Activated gamma-delta T cell treated with Interleukin-2 at 50 U/mL for 16 hours (primary cell): ENCODE measurements around the gene AKT1S1.
A peak's percentile ranks its signal among the peaks of the same experiment; 100 is the strongest.

Source experiments
- DNase-seq: peaks from one replicate; pipeline ENCODE4 v3.0.0-alpha.2; 2020

The AKT1S1 gene

DNA sequence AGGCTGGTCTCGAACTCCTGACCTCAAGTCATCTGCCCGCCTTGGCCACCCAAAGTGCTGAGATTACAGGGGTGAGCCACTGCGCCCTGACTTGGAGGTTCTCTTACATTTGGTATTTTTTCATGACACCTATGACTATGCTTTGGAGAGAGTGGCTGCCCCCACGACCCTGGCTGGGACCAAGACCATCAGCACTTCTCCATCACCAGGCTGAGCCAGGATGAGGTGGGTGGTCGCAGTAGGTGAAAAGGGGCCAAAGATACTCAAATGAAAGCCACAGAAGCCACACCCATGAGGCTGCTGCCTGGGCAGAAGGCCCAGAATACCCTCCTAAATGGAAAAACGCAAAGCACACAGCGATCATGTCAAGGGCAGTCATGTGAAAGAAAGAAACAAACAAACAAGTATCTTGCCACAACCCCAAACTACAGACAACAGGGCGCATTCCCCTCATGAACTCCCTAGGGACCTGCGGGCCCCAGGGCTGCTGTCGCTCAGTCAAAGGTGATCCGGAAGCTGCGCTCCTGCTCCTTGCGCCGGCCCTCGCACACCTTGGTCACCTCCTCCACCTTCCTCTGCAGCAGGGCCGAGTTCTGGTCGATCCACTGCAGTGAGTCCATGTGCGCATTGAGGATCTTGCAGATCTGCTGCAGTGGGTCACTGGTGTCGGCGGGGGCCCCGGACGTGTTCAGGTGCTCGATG lies 30.7 kb upstream of the AKT1S1 start:
- no peak for DNase-seq

DNA sequence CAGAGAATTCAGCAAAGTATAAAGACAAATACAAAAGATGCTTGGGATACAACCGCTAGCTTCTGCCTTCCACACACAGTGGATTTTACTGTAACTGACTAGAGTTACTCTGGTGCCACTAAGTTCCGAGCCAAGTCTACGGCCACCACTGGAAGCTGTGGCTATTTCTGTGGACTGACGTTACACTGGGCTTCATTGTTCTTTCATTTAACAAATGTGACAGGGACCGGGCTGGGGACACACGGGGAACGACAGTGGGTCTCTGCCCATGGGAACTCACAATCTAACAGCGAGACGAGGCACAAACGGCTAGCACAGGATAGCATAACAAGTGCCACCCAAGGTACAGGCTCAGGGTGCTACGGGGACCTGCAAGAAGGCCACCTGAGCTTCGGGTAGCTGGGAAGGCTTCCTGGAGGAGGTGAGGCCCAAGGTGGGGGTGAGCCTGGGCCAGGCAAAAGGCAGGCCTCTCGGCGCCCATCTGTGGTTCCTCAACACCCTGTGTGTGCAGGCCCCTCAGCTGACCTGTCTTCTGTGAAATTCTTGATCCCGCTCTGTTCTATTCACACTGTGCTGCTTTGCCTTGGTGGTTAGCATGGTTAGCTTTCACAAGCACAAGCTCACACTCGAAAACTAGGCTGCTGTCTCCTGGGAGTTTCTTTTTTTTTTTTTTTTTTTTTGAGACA lies 29.9 kb upstream of the AKT1S1 start:
- no peak for DNase-seq

DNA sequence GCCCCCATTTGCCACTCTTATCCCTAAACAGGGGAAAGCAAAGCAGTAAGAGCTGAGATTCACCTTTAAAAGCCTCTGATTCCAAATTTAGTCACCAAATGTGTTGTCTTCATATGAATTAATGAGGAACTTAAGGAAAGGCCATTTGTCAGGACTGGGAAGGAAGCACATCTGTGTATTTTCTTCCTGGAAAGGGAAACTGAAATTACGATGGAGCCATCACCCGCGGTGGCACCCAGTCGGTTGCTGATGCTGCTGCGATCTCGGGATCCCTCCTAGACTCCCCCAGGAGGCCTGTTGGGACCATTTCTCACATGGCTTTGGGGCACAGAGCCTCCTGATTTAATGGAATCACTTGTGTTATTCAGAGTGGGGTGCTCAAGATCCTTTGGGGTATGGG lies 27.0 kb upstream of the AKT1S1 start:
- DNase-seq, result no peak

DNA sequence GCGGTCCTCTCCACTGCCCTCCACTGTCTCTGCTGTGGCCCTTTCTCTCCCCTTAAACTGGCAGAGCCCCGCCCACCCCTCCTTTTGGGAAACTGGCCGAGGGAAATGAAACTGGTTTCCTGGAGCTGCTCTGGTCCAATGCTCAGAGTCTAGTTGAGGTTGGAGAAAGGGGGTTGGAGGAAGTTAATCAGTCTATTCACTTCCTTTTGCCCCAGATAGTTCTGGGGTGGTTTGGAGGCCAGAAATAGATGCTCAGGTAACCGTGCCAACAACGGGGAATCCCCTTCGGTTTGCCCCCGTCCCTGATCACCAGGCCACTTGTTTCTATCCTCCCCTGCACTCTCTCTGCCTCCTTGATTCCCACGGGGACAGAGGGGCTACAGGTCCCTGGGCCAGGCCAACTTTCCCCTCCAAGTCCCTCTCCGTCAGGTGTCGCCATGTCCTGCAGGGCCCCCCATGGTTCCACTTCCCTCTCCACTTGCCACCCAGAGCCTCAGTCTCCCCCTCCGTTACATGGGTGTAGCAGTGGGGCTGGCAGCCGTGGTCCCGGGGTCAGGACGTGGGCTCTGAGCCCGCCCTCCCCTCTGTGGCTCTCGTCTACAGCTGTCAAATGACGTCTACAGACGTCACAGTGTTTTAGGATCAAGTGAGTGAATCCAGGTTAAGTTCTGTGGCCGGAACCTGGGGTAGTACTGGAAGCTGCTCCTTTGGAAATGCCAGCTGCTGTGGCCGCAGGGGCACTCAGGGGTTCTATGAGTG lies 19.9 kb upstream of the AKT1S1 start, which contains the start of gene IL4I1:
TSS of gene IL4I1 (minus strand) at position 25 of the 759 bp plus-strand sequence. CDS start 727 bp downstream, outside the sequence.
- peak; percentile 58 for DNase-seq

DNA sequence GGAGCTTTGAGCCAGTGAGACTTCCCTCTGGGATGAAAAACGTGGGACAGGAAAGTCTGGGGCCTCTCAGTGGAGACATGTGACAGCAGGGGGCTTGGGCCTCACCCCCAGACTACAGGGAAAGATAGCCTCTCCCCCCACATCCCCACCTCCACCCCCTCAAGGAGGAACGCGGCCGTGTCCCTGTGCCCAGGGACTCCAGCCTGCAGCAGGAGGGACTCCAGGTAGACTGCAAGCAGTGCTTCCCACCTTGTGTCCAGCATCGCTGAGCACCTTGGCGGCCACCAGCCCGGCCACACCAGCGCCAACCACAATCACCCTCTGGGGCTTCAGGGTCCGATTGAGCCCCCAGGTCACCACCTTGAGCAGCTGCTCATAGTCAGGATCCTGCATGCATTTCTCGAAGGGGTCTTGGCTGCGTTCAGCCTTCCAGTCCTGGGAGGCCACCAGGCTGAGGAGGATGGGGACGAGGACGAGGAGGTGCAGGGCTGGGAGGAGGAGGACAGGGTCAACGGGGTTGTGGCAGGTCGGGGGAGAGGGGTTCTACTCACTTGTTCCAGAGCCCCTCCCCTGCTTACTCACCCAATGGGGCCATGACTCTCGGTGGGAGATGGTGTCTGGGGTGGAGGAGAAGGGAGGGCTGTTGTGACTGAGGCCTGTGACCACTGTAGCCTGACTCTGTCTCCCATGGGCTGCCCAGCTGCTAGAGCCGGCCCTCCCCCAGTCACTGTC lies 18.6 kb upstream of the AKT1S1 start:
- DNase-seq, result no peak

DNA sequence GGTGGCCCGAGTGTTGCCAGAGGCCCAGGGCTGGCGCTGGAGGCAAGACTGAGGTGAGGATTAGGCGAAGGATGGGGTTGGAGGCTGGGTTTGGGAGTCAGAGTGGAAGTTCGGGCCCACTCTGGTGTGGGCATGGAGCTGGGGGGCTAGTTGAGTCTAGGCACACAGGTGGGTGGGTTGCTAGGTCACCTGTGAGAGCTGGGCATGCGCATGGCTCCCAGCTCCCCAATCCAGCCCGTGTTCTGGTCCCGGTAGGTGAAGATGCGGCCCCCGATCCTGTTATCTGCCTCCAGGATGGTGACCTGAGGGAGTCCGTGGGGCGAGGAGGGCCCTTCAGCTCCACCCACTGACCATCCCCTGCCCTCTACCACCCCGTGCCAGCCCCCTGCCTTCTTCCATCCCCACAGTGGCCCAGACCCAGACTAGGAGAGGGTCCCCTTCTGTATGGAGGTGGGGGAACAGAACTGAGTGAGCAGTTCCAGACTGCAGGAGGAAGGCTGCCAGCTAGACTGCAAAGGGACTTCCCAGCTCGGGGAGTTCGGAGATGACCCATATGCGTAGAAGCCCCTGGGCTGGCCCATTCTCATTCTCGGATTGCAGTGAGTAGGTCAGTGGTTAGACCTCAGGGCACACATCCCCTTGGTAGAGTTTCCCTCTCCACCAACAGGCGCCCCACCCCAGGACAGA lies 17.9 kb upstream of the AKT1S1 start:
- DNase-seq, result no peak

DNA sequence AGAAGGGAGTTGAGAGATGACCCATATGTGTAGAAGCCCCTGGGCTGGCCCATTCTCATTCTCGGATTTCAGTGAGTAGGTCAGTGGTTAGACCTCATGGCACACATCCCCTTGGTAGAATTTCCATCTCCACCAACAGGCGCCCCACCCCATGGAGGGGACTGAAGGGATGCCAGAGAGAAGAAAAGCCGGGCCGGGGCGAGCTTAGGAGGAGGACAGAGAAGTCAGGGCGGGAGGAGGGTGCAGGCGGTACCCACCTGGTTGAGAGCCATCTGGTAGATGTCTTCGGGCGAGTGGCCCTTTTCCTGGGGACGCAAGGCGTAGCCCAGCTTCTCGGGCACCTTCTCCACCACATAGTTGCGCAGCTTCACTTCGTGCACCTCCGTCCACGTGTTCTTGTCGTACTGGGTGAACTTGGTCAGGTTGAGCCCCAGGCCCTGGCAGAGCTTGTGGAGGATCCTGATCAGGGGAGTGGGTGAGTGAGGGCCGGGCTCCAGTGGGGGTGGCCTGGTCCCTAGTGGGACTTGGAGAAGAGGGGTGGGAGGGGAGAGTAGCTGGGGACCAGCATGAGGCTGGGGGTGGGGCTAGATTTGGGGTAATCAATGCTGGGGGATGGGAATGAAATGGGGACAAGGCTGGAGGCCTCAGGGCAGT lies 17.0 kb upstream of the AKT1S1 start:
- DNase-seq, result no peak

DNA sequence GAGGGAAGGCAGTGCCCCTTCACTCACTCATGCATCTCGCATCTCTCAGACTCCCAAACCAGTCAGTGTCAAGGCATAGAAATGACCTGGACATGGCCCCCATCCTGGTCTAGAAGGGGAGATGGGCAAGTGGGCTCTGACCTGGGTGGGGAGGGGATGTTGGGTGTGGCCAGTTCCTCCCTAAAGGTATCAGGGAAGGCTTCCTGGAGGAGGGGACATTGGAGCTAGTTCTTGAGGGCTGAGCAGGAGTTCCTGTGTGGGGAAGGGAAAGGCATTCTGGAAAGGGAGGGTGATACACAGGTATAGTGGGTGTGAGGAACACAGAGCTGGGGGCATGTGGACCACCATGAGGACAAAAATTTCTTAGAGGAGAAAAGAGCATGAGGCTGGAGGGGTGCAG lies 15.6 kb upstream of the AKT1S1 start:
- DNase-seq, result no peak

DNA sequence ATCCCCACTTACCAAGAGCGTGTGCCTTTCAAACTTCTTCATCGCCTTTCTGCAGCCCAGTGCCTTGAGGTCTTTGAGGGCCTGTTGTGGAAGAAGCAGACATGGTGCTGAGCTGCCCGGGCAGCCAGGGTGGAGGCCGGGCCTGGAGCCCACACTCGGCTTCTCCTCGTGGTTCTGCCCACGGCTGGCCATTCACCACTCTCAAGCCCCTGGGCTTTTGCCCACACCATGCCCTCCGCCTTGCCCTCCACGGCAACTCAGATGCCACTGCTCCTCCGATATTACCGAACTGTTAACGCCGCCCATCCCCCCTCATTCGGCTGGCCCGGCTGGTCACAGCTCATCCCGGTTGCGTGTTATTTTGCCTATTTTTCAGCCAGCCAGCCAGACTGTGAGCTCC lies 14.2 kb upstream of the AKT1S1 start:
- no peak for DNase-seq

DNA sequence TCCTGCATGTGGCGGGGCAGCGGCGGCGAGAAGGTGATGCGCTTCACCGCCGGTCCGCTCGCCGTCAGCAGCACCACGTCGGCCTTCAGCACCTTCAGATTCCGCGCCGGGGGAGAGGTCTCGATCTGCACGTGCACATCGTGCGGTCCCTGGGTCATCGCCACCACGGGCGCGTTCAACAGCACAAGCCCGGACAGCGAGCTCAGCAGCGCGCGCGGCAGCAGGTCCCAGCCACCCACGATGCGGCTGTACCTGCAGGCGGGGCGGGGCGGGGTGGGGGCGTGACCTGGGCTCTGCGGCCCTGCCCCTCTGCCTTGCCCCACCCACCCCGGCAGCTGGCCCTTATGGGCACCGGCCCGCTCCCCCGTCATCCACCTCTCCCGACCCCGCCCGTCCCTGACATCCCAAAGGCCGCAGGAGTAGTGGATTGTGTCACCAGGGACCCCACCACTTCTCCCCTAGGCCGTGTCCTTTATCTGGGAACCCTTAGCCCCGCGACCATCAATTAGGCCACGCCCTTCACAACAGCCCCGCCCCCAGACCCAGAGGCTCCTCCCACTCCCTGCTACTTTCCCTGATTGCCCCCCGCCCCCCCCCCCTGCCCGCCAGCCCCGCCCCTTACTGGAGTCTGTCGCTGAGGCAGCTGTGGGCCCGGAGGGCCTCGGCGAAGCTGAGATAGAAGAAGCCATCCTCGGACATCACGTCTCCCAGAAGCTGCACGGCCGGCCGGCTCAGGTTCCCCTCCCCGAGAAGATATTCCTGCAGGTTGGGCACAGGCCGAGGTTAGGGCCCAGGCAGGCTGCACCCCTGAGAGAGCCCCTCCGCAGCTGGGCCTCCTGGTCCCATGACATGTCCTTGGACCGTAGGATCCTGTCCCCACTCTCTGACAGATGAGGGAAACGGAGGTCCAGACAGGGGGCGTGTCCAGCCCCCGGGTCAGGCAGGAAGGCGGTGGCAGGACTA lies 13.5 kb upstream of the AKT1S1 start:
- DNase-seq, result peak; percentile 56

DNA sequence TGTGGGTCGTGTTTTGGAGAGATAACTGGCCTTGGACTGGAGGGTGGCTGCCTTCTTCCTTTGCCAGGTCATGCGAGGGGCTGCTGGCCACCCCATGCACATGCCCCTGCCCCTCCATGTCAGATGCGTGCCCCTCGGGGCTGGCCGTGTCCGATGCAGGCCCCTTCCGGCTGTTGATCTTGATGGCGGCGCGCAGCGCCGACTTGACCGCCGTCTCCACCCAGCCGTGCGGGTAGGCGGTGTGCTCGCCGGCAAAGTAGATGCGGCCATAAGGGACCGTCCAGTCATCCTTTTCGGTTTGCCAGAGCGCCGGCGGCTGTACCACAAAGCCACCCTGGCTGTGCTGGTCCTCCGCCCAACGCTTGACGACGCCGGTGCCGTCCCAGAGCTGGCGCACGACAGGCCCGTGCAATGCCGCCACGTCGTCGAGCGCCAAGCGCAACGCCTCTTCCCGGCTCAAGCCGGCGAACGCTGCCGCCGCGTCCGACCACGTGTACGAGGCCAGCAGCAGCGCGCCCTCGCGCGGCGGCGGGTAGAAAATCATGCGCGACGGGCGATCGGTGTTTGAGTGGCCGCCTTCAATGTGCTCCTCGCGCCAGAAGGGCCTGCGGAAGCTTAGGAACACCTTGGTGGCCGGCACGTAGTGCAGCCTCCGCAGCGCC lies 12.7 kb upstream of the AKT1S1 start:
- peak; percentile 70 for DNase-seq

DNA sequence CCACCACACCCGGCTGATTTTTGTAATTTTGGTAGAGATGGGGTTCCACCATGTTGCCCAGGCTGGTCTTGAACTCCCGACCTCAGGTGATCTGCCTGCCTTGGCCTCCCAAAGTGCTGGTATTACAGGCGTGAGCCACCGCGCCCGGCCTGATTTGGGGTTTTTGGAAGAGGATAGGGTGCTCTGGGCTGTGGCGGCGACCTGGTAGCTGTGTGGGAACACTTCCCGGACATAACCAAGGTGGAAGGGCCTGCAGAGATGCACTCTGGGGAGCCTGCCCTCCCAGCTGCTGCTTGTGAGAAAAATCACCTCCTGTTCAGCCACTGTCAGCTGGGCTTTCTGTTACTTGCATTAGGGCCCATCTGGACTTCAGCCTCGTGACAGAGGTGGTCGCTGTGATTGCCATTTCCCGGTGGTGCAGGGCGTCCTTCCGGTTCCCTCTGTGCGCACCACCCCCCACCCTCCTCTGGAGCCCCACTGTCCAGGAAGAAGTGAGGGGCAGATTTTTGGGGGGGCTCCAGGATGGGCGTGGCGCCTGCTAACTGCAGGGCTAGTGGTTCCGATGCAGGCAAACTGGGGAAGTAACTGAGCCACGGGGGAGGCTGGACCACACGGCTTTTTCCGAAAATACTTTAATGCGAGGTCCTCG lies 12.0 kb upstream of the AKT1S1 start:
- no peak for DNase-seq

DNA sequence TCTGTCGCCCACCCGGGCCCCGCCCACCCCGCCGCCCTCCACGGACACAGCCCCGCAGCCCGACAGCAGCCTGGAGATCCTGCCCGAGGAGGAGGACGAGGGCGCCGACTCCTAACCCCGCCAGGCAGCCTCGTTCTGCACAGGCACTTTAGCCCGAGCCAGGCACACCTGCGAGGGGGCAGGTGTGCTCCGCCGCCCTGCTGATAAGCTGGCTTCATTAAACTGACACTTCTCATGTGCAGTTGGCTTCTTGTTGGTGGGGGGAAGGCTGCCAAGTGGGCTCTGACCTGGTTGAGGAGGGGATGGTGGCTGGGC lies 11.3 kb upstream of the AKT1S1 start:
- DNase-seq, result no peak

DNA sequence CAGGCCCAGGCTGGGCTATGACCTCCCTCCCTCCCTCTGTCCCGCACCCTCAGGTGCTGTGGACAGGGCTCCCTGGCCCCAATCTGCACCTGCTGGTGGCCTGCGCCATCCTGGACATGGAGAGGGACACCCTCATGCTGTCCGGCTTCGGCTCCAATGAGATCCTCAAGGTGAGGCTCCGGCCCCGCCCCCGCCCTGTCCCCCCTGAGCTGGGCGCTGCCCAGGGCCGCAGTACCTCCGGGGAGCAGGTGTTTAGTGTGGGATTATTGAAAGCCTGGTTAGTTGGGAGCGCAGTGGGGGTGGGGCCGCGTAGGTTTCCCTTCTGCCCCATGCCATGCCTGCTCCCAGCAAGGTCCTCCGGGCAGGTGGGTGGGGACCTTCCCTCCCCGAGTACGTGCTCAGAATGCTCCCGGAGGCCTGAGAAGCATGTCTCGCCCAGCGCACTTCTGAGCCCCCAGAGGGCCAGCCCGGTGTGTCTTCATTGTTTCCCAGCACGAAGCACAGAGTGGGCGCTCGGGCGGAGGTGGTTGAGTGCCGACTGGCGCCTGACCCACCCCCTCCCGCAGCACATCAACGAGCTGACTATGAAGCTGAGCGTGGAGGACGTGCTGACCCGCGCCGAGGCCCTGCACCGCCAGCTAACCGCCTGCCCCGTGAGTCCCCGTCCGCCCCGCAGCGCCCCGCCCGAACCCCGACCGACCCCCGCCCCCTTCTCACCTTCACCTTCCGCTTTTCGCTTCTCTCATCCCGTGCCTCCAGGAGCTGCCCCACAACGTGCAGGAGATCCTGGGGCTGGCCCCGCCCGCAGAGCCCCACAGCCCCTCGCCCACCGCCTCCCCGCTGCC lies 10.7 kb upstream of the AKT1S1 start:
- no peak for DNase-seq

DNA sequence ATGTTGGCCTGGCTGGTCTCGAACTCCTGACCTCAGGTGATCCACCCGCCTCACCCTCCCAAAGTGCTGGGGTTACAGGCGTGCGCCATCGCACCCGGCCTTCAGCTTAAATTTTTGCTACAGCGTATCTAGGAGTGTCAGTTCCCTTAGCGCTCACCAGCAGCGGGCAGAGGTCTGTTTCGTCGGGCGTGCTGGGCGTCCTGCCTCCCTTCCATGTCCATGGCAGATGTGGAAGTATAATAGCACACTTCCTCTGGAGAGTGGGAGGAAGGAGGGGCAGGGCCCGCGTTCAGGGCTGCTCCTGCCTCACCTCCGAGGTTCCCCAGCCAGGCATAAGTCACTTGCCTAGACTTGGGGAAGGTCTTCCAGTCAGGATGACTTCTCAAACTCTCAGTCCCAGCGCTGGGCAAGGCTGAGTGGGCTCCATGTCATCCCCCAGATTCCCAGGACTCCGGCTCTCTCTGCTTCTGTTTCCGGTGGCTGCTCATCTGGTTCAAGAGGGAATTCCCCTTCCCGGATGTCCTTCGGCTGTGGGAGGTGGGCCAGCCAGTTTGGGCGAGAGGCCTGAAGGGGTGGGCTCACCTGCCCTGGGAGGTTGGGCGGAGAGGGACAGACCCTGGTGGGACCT lies 10.0 kb upstream of the AKT1S1 start:
- no peak for DNase-seq

DNA sequence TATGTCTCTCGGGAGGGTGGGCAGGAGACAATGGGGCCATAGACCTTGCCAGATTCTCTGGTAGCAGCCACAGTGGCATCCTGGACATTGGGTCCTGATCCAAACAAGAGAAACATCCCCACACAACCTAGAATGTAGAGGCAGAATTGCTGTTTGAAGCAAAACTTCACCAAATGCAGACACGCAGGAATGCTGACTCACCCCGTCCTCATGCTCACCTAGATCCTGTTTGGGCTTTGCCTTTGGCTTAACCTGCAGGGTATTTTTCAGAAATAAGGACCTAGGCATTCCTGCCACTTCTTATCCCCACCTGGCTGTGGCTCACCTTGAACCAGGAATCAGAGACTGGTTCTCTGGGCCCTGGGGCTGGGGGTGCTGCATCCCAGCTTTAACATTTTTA lies 7.6 kb upstream of the AKT1S1 start:
- DNase-seq, result no peak

DNA sequence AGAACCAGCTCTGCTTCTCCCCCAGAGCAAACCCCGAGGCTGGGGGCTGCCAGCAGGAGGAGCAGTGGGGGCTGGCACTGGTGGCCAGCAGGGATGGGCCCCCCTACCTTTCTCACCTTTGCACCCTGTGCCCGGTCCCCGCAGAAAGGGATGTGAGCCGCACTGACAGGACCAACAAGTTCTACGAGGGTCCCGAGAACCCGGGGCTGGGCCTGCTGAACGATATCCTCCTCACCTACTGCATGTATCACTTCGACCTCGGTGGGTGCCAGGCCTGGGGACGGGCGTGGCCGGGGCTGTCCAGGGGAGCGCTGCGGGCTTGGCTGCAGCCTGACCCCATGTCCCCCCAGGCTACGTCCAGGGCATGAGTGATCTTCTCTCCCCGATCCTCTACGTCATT lies 7.0 kb upstream of the AKT1S1 start:
- DNase-seq, result no peak

DNA sequence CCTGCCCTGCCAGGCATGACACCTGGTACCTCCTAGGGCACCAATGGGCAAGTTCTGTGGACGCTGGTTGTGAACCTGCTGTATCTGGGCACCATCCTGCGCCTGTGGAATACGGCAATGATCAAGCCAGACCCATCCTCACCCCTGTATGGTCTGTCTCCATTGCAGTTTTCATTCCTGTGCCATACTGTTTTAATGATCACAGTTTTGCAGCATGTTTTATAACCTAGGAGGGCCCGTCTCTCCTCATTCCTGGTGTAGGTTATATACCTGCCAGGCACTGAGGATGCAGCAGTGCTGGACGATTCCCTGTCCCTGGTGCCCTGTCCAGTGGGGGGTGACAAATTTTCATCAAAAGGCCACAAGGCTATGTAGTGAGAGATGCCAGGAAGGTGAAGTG lies 5.9 kb upstream of the AKT1S1 start:
- no peak for DNase-seq
